NCI-H1105 (cell line): ENCODE measurements around the gene HAUS8.
"Not testable (repeated sequence)": the region's sequence is repeated elsewhere in the genome, so short reads cannot be mapped to it uniquely, and the experiment has no call there.

Experiments used
- DNase-seq: peaks from one replicate; lab custom pipeline; 2025; lab: John Stamatoyannopoulos, UW

The HAUS8 gene, protein sequence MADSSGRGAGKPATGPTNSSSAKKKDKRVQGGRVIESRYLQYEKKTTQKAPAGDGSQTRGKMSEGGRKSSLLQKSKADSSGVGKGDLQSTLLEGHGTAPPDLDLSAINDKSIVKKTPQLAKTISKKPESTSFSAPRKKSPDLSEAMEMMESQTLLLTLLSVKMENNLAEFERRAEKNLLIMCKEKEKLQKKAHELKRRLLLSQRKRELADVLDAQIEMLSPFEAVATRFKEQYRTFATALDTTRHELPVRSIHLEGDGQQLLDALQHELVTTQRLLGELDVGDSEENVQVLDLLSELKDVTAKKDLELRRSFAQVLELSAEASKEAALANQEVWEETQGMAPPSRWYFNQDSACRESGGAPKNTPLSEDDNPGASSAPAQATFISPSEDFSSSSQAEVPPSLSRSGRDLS

DNA sequence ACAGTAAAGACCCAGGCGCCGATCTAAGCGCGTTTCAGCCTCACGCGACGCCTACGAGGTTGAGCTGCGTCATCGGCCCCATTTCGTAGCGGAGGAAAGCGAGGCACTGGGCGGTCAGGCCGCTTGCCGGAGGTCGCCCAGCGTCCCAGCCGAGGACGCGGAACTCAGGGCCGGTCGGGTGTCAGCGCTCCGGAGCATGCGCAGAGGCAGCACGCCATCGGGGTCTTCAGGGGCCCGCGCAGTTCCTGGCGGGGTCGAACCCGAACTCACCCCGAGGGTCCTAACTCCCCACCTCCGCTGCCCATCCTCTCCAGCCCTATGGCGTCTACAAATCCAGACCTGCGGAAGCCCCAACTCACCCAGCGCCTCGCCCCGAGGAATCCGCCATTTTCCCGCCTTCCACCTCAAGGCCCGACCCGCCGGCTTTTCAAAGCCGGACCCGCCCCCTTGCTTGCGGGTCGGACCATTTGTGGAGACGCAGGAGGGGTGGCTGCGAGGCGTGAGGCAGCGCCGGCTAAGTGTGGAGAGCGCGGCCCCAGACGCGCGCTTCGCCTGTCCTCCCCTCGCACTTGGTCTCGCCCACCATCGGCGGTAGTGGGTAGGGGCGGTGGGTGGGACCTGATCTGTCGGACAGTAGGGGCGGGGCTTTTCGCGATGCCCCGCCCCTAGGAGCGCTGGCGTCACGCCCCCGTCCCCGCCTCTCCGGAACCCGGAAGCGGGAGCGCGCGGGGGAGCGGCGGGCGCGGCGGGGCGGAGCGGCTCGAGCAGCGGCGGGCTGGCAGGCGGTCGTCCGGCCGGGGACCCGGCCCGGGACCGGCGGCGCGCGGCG, at the start of gene HAUS8, which contains the start of gene MYO9B:
Gene HAUS8, minus strand, starts transcription at position 418 of the 829 bp plus-strand sequence. Its CDS starts 30 bp downstream, at position 388.
Gene MYO9B, plus strand, starts transcription at position 743 of the 829 bp plus-strand sequence. CDS start 25,941 bp downstream, outside the sequence.
- DNase-seq, result peak; percentile 98

DNA sequence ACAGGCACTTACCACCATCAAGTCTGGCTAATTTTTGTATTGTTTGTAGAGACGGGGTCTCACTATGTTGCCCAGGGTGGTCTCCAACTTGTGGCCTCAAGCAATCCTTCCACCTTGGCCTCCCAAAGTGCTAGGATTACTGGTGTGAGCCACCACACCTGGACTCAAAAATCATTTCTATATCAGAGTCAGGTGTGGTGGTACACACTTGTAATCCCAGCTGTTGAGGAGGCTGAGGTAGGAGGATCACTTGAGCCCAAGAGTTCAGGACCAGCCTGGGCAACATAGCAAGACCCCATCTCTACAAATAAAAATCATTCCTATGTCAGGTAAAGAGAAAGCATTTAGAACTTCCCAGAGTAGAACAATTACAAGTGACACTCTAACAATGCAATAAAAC, 48.8 kb upstream of the HAUS8 start:
- no peak for DNase-seq

DNA sequence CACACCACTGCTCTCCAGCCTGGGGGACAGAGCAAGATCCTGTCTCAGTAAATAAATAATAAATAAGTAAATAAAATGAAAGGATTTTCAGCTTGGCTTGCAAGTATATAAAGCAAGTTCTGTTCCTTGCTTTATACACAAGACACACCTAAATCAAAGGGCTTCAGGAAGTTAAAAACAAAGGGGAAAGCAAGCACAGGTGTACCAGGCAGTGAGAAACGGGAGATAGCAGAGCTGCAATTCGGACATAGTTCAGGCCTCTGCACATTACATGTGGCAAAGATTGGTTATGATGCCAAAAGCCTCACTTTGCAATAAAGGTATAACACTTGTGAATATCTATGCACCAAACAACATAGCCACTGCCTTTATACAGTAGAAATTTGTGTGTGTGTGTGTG, 47.8 kb upstream of the HAUS8 start:
- no peak for DNase-seq

DNA sequence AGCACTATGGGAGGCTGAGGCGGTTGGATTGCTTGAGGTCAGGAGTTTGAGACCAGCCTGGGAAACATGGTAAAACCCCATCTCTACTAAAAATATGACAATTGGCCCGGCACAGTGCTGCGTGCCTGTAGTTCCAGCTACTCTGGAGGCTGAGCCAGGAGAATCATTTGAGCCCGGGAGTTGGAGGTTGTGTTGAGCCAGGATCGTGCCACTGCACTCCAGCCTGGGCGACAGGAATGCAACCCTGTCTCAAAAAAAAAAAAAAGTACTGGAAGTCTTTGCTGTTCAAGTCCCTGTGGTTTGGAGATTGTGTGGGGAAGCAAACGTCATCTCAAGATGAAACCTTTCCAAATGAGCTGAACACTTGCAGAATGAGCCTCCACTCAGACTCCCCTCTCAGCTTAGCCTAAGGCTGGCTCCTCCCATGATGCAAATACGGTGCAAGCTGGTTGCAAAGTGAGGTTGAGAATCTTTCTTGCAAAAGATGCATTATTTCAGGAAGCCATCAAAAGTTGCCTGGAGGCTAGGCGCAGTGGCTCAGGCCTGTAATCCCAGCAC, 46.6 kb upstream of the HAUS8 start:
- no peak for DNase-seq

DNA sequence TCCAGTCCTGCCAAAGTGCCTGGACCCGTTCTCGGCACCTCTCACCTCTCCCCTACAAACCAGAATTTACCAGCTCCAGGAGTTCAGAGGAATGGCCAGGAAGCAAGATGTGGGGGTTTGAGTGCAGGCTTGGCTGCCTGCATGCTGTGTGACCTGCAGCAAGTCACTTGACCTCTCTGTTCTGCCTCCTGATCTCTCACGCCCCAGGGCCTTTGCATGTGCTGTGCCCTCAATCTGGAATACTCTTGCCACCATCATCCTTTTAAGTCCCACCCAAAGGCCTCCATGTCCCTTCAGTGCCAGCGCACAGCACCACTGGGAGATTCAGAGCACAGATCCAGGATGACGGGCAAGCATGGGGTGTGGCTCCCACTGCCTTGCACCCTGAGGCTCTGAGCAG, 43.7 kb upstream of the HAUS8 start:
- DNase-seq, result no peak

DNA sequence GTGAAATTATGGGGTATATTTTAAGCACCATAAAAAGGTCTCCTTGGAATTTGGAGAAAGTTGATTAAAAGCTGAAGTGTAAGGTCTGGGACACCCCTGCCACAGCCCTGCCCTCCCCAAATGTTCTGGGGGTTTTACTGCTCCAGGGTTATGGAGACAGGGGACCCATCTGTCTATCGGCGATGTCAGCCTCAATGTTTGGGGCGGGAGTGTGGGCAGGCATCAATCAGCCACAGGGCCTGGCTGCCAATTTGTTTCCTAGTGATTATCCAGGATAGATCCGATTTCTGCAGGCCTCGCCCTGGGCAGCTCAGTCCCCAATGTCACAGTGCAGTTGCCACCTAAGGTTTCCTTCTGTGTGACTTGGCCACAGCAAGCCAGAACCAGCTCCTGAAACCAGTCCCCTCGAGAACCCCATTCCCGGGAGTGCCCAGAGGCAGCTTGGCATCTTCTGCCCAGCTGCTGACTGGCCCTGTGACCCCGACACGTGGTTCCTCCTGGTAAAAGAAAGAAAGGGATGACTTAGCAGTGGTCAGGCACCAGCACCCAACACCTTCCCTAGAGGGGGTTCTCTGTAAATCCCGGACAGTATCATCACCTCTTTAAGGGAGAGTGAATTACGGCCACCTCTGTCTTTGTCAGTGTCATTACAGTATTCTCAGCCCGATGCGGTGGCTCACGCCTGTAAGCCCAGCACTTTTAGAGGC, 41.9 kb upstream of the HAUS8 start:
- no peak for DNase-seq

DNA sequence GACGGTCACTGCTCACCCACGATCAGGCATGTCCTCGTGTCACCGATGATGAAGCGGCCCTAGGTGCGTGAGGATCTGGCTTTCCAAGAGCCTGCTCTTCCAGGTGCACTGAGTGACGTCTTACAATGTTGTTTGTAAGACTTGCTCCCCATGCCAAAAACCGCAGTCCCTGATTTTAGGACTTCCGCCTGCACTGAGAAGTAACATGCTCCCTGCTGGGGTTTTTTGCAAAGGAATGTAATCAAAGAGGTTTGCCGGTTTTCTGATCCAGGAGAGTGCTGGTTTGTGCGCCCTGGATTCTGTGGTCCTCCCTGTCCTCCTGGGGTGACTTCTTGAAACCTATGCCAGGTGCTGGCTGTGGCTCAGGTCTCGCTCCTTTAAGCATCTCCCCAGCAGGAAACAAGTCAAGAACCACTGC, 39.2 kb upstream of the HAUS8 start:
- no peak for DNase-seq

DNA sequence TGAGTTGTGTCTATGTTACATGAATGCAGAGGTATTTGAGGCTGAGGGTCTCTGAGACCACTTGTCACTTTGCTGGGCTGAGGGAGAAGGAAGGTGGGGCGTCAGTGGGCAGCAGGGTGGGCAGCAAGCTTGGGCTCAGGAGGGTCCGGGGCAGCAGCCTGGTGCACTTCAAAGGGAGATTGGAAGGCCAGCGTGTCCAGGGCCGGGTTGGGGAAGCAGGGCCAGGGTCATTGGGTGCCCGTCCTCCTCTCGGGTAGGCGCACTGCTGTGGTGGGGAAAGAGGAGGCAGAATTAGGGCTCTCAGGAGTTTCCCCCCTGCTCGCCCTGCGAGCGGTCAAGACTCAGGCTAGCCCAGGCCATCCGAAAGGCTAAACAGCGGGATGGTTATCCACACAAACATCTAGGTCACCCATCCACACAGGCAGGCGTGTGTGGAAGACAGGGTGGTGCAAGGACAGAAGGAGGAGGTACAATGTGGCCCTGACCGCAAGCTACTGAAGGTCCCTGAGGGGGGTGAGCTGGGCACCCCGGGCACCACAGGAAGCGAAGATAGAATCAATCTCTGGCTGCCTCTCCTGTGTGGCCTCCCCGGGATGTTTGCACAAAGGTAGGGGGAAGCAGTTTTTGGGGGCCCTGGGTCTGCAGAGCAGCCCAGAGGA, 38.0 kb upstream of the HAUS8 start:
- DNase-seq, result no peak

DNA sequence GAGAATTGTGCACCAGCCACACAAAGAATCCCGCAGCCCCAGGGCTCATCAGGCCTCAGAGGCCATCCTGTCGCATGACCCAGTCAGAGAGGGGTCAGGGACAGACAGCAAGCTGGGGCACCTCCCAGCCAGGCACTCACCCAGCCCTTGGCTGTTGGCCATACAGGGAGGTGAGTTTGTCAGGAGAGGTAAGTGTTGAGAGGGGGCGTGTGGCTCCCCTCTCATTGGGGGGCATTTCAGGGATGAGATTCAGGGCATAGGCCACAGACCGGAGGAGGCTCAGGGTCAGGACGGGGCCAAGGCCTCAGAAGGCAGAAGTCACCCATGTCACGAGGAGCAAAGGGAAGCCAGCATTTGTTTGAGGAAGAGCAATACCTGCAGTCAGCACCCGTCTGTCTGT, 37.4 kb upstream of the HAUS8 start:
- no peak for DNase-seq

DNA sequence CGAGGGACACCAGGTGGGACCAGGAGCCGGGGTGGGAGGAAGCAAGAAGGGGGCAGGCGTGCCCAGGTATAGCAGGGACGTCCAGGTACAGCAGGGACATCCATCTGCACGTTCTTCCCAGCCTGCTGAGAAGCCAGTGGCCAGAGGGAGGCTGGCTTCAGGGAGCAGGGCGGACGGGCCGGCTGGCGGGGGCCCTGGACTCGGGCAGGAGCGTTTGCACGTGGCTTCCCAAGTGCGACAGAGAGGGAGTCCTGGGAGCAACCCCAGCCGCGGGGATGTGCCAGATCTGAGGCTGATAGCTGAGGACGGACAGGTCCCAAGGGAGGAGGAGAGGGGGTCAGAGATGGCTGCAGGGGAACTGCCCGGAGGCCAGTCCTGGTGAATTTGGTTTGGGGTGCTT, 37.0 kb upstream of the HAUS8 start:
- no peak for DNase-seq

DNA sequence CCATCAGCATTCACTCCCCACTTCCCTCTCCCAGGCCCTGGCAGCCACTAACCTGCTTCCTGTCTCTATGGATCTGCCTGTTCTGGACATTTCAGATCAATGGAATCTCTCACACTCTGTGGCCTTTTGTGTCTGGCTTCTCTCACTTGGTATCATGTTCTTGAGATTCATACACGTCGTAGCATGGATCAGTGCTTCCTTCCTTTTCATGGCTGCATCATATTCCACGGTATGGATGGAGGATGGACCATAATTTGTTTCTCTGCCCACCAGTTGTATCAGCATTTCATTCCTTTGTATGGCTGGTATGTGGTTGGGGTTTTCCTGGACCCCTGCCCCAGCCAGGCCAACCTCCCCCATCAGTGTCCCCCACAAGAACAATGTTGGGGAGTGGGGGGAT, 36.5 kb upstream of the HAUS8 start:
- no peak for DNase-seq

DNA sequence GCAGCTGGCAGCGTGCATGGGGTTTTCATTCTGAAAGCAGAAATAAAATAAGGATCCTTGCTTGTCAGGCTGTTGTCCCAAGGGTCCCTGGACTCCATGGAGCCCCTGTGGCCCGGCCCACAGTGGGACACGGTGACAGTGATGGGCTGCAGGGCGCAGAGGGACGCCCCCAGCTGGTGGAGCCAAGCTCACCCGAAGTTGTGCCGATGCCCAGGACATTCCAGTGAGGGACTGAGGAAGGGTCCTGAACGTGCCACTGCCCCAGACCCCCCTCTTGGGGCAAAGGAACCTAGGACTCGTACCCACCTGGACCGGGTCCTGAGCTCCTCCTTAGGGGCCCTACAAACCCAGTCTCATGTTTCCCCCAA, 35.3 kb upstream of the HAUS8 start:
- DNase-seq, result no peak

DNA sequence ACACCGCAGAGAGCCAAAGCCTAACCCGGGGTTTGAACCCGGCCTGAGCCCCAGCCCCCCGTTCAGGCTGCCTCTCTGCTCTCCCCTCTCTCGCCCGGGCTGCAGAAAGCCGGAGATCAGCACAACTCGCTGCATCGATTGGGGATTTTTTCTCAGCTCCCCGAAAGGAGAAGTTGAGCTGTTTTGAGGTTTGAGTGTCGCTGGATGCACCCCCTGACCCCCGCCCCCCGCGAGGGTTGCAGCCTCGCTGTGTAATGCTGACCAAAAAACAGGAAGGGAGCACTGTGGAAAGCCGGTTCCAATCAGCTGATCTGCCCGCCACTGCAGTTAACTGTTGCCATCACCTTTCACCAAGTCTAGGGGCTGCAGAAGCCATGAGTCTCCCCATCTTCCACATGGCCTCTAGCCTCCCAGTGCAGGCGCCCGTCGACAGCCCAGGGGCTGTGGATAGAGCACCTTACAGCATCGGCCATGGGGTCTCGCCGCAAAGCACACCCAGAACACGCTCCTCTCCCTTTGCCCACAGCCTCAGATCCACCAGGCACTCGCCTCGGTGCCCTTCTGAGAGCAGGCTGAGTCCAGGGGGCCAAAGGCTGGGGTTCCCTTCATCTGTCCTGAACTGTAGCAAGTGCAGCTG, 34.8 kb upstream of the HAUS8 start:
- DNase-seq, result no peak

DNA sequence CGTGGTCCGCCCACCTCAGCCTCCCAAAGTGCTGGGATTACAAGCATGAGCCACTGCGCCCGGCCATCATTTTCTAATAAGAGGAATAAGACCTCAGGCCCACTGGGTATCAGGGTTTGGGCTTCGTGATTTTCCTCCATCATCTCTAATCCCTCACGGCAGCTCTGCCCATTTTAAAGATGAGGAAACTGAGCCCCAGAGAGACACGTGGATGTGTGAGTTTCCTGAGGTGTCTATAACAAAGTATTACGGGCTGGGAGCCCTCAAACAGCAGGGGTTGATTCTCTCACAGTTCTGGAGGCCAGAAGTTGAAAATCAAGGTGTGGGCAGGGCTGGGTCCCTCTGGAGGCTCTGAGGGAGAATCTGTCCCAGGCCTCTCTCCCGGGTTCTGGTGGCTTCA, 34.0 kb upstream of the HAUS8 start:
- DNase-seq, result no peak

DNA sequence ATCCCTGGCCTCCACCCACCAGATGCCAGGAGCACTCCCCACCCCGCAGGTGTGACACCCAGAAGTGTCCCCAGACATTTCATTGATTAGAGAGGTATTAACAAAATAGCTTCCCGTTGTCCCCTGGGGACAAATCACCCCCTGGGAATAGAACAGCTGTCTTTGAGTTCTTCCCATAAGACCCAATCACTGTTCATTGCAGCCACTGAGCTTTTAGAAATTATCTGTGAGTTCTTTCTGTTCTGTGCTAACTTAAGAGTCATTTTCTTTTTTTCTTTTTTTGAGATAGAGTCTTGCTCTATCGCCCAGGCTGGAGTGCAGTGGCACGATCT, 33.2 kb upstream of the HAUS8 start:
- DNase-seq, result no peak

DNA sequence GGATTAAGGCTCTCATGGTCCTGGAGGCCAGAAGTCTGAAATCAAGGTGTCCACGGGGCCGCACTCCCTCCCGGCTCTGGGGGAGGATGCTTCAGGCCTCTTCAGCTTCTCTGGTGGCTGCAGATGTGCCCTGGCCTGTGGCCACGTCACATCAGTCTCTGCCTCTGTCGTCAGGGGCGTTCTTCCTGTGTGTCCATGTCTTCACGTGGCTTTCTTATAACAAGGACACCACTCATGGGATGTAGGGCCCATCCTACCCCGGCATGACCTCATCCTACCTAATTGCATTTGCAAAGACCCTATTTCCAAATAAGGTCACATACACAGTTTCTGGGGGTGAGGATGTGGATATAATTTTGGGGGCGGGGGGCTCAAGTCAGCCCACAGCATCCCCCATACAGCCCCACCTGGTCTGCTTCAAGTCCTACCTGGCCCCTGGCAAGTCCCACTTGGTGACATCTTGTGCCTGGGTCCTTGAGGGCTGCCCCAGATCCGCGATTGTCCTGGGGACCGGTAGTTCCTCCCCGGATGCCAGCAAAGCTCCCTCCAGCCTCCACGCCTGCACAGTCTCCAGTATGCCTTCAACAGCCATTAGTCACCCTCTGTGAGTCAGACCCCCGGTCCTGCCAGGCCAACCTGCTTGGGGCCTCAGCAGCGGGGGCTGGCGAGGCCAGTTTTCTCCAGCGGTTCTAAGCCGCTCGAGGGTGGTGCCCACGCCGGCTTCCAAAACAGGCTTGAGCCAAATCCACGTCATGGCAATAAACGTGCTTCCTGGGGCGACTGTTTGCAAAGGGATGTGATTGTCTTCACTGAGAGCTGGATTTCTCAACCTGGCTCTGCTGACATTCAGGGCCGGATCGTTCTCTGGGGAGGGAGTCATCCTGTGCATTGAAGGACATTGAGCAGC, 32.5 kb upstream of the HAUS8 start:
- no peak for DNase-seq

DNA sequence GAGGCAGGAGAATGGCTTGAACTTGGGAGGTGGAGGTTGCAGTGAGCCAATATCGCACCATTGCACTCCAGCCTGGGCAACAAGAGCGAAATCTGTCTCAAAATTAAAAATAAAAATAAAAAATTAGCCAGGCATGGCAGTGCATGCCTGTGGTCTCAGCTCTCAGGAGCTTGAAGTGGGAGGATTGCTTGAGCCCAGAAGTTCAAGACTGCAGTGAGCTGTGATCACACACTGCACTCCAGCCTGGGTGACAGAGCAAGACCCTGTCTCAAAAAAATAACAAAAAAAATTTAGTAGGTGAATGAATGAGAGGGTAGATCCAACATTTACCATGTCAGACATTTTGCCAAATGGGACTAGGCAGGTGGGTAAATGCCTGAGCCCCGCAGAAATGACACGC, 31.7 kb upstream of the HAUS8 start:
- DNase-seq, result not testable (repeated sequence)

DNA sequence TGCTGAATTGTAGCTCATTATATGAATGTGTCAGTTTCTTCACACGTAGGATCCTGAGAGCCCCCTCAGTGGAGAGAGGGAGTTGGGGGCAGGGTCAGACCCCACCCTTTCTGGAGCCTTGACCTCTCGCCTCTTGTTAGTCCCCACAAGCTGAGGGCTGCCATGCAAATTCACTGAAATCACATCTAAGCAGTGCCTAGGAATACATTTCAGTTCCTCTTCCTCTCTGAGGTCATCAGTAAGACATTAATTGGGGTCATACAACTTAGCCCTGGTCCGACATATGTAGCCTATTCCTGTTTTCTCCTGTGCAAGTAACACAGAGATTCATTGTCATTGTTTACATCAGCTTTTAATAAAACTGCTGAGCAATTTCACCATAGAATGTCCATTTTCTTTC, 30.3 kb upstream of the HAUS8 start:
- DNase-seq, result no peak

DNA sequence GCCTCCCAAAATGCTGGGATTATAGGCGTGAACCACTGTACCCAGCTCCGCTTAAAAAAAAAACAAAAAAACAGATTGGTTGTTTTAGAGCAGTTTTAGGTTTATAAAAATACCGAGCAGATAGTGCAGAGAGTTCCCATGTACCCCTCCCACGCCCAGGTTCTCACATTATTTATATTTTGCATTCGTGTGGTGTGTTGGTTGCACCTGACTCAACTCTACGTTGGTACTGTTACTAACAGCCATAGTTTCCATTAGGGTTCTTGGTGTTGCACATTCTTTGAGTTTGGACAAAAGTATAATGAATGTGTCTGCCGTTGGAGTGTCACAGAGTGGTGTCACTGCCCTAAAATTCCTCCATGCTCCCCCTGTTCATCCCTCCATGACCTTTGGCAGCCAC, 29.4 kb upstream of the HAUS8 start:
- DNase-seq, result no peak

DNA sequence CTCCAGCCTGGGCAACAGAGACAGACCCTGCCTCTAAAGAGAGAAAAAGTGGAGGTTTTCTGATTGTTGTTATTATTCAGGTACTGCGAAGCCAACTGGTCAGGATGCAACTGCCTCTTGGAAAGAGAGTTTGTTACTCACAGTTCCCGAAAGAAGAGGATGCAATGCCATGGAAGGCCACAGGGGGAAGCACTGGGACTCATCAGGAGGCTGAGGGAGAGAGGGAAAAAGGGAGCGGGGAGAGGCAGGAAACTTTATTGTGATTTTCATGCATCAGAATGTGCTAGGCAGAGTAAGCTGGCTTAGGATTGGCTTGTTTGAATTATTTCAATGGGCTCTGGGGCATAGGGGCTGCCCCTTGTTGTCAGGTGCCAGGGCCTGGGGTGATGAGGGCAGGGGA, 27.9 kb upstream of the HAUS8 start:
- no peak for DNase-seq
